Measurements from ENCODE around the gene XDH. TPM values are rescaled to one million over a fixed set of nuclear protein-coding genes. Genes with fewer than 3 reads are reported as not detected.

Gene XDH
- polyA plus RNA-seq, 10 donors = 0.03 to 0.14 TPM; not detected in 8

DNA sequence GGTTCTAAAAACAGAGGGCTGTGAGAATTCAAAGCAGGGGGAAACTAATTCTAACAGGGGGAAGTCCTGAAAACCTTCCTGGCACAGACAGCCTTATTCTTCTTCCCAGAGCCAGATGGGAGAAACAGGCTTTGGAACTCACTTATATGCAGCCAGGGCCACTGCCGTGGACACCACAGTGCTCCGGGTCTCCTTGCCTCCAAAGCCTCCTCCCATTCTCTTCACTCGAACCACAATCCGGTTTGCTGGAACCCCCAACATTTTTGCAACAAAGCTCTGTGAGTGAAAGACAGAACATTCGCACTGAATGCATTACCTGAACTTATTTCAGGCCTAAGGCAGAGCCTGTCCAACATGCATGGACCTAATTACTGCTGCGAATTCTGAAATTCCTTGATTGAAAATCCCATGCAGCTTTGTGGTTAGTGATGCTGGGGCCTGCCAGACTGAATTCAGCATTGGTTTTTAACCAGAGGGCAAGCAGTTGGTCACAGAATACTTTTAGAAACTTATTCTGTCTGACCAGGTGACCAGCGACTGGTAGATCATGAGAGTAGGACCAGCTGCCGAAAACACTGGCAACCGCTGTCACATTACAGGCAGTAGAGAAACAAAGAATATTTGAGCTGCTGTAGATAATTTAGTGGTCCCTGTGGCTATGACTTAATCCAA is 48.6 kb downstream of the XDH start:
- DNase-seq = no peak

DNA sequence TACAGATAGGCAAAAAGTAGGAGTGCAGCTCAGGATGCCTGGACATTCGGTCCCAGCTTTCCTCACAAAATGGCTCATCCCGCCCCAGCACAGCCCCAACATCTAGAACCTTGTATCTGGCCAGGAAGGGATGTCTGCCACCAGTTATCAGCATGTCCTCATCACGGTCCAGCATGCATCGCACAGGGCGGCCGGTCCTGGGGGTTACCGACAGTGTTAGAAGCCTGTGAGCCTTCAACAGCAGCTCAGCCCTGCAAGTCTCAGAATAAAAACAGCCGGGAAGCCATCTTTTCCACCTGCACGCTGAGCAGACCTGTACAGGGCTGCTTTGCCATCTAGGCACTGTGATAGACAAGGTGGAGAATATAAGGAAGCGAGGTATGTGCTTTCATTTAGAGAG is 49.2 kb downstream of the XDH start:
- DNase-seq = no peak

DNA sequence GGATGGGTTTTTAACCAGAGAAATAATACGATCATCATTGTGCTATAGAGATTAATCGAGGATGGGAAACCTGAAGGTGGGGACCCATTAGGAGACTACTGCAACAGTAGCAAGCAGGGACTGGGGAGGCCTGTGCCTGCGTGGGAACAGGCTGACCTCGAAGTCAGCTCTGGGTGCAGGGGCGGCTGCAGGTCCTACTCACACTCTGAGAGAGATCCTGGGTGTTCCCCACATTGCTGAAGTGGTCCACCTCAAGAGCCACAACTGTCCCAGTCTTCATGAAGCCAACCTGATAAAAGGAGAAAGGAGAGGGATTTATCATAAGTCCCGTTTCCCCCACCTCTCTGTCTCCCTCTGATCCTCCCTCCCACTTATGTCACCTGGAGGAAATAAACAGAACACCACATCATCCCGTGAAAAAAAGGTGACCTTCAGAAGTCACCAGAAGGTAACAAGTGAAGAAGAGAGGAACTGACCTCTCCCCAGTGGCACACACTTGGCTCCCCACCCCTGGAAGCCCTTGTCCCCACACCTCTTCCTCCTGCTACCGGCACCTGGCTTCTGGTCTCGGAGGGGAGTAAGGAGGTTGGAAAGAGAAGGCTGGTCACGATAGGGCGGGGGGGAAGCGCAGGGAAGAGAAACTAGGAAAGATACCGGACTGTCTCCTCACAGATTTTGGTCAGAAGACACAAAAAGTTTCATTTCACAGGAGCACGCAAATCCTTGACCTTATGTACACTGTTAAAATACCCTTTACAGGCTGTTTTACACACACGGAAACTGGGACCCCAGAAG is 50.4 kb downstream of the XDH start:
- no peak for DNase-seq

DNA sequence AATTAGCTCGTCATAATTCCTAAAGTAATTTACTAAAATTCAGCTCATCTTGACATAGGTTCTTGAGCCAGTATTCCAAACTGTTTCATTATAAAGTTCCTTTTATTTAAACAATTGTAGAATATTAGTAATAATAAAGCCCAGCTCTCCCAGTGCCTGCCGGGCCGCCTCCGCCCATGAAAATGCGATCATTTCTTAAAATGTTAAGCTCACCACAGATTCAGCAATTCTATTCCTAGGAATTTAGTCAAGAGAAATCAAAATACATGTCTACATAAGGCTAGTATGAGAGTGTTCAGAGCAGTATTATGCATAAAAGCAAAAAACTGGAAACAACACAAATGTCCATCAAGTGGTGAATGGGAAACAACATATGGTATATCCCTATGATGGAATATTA is 52.0 kb downstream of the XDH start:
- no peak for DNase-seq

DNA sequence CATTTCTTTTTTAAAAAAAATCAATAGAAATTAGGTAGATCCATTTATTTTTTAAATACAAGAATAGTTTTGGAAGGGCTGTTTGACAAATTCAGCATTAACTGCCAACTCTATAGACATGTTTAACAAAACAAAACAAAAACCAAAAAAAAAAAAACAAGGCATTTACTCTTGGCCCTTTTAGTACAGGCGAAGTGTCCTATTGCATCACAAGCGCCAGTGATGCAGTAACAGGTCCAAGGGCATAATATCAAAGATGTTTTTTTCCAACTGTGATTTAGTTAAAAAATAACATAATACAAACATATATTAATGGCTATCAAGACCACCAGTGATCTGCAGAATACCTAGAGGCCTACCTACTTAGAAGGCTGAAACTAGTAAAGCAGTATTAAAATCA is 55.3 kb downstream of the XDH start:
- DNase-seq = no peak

DNA sequence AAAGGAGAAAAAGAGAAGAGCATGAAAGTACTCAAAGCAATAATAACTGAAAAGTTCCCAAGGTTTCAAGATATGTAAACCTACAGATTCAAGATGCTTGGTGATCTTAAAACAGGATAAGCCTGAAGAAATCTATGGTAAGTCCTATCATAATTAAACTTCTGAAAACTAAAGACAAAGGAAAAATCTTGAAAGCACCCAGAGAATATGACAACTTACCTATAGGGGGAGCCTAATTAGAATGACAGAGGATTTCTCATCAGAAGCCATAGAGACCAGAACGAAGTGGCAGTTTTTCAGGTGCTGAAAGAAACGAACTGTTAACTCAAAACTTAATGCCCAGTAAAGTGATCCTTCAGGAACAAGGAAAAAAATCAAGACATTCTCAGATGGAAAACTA is 59.7 kb downstream of the XDH start:
- no peak for DNase-seq

DNA sequence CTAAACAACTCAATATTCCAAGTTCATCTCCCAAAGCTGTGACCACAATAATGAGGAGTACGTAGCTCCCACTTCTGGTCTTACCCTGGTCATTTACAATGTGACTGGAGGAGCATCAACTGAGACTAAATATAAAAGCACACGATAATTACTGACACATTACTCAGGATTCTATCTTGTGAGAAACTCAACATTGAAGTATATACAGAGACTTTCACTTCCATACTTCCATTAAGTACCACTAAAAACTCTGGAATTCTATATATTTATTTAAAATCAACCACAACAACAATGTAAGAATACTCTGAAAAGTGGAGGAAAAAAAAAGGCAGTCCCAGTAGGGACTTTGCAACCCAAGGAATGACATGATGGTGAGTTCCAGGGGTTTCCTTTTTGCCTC is 61.4 kb downstream of the XDH start:
- no peak for DNase-seq

DNA sequence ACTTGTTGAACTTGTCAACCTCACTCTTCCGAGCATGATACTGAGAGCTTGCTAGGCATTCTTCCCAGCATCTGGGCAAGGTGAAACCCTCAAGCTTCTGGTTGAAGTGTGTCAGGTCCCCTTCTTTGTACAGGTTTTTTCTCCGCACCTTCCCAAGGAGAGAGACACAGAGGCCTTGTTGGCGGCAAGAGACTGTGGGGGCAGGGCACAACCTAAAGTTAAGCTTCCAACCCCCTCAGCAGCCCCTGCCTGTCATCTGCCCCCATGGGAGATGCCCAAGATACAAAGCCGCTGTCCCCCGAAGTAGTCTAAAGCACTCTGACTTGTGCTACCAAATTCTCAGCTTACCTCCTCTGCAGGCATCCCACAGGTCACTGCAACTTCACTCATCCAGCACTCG is 64.9 kb downstream of the XDH start:
- DNase-seq = no peak

DNA sequence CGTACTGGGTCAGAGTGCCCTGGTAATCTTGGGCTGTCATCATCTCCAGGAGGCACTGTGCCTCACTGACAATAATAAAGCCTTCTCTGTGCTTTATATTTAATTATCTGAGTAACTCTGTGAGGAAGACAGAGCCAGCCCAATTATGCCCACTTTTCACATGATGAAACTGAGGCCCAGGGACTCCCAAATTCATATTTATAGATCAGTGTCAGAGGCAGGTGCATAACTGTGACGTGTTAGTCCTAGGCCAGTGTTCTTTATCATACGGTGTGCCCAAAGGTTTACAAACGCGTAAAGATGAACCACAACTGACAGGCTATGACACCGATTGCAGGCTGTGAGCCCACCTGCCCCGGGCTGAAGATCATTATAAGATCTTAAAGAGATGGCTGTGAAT is 65.4 kb downstream of the XDH start:
- no peak for DNase-seq

DNA sequence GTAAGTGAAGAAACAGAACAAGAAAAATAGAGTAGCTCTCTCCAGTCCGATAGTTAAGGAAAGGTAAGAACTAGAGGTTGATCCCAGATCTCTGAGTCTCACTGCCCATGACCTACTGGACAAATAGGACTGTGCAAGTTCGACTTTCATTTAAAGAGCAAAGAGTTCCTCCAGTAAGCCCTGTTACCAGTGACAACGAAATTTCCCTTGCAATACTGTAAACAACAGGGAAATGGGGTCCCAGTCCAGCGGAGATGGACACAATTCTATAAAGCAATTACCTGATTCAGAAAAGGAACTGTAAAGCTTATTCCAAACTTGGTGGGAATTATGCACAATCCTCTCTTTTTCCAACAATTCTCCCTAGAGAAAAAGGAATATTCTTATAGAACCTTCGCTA is 65.9 kb downstream of the XDH start:
- DNase-seq = peak in 1 of 3 donors; percentile 41

DNA sequence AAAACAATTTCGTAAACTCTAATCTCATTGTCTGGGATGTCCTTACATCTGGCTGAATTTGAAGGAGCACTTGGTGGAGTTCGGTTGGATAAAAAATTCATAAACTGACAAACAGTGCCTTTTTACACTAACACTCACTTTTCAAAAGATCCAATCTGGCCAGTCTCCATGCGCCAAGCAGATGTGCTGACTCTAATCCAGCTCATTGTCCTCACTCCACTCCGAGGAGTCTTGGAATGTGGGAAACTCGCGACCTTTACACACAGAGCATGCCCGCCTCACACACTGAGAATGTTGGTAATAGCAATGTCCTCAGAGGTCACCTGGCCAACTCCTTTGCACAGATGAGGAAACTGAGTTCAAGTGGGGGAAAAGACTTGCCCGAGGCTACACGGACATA is 66.8 kb downstream of the XDH start:
- peak in 2 of 3 donors; percentile 25 to 27 for DNase-seq

DNA sequence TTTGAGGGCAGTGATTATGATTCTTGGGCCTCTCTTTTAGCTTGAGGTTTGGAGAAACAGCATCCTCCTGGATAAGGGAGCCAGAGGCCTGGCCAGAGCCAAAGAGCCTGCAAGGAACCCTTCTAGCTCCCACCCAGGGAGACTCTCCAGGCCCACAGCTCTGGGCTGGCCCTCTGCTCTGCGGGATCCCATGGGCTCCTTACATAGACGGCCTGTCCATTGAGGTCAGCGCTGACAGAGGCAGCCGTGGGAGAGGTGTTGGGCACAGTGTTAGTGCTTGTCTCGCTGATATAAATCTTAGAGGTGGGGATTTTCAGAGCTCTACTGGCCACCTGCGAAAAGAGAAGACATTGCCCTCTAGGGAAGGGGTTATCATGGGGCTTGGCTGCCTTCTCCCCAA is 67.2 kb downstream of the XDH start:
- DNase-seq = peak in 1 of 3 donors; percentile 55

DNA sequence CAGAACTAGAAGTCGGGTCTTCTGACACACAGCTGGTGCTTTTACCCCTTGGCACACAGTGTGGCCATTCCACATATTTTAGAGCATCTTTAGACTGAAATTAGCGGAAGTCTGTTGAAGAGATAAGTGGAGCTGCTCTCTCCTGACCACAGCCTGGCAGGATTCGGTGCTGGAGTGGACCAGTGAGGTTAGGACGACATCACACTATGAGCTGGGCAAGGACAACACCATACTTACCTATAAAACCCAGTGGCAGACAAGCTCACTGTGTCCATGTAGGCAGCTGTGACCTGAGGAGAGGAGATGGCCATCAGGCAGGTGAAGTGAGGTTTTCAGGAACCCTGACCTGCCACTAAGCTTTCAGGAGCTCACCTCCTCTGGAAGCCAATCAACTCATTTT is 70.1 kb downstream of the XDH start:
- DNase-seq = no peak

DNA sequence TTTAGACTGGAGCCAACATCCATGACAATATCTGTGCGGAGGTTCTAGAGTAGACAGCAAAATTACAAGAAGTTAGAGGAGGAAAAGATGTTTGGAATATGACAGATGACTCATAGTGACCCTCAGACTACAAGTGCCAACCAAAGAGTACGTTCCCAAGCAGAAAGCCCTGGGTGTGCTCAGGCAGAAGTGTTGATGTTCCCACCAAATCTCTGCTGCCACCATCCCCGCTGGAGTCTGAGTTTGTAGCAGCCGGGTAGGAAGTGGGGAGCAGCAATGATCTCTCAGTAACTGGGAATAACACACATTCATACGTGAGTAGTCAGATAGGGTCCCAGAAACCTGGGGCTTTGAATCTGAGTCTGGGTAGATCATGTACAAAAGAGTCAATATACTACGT is 73.2 kb downstream of the XDH start:
- DNase-seq = no peak

DNA sequence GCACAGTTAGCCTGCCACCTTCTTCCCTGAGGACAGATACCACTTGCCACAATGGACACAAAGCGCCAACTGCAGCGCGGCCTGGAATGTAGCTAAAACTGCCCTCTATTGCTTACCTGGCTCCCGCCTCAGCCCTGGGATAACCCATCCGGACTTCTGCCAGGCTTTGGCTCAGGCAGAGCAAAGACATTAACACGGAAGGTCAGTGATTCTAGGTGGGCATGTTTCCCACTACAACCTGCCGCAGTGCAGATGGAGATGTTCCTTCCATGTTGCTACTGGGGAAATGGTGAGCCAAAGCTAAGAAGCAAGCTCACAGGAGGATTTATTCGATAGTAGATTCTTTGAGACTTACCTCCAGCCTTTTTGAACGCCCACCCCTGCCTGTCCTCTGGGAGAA is 74.8 kb downstream of the XDH start:
- no peak for DNase-seq

DNA sequence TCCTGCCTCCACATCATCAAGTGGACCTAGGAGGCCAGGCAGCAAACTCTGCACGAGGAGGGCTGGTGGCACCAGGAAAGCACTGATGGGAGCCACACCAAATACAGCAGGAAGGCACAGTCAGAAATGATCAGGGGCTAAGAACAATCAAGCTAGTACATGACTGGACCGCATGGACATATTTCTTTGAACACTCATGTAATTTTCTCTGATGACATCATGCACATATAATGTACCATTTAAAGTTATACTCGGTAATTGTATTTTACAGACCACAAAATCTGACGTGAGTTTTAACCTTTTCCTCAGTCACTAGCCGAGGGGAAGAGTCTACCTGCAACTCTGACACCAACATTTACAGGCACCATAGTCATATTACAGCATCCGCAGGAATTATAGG is 76.7 kb downstream of the XDH start:
- peak in 1 of 3 donors; percentile 74 for DNase-seq

DNA sequence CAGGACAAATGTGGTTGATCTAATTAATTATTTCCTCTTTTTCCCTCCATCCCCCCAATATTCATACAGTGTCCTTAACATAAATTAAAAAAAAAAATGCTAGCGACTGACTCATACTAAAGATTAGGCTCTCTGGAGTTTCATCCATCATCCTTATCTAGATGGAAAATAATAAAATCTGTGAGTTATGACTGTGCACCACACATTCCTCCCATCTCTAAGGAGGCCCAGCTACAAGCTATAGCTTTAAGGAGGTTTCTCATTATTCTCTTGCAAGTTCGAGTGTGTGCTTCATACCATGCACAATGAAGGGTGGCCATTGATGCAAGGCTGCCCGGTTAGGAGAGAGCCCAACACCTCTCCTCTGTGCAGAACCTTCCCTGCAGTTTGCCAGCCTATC is 77.3 kb downstream of the XDH start:
- no peak for DNase-seq

DNA sequence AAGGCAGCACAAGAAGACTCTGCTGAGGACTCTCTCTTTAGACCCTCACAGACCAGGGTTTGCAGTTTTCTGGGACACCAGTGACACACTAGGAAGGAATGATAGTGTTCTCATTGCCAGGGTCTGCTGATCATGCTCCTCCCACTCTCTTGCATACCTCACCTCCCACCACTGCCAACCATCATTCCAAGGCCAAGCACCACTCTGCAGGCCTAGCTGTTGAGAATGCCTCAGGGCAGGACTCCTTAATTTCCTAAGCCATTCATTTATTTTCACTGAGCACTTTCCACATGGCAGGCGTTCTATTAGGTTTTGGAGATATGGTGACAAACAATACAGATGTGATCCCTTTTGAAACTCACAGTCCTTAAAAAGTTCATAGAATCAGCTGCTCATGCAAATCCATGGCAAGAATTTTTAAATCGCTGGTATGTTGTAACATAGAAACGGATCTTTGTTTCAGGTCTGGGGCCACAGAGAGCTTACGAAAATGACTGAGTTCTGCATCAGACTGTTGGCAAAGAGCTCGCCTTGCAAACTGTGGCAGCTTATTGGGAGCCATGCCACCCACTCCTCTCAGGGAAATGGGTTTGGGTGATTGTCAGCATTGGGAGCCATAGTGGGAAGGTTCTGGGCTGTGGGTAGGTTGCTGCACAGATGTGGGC is 78.5 kb downstream of the XDH start:
- DNase-seq = no peak

DNA sequence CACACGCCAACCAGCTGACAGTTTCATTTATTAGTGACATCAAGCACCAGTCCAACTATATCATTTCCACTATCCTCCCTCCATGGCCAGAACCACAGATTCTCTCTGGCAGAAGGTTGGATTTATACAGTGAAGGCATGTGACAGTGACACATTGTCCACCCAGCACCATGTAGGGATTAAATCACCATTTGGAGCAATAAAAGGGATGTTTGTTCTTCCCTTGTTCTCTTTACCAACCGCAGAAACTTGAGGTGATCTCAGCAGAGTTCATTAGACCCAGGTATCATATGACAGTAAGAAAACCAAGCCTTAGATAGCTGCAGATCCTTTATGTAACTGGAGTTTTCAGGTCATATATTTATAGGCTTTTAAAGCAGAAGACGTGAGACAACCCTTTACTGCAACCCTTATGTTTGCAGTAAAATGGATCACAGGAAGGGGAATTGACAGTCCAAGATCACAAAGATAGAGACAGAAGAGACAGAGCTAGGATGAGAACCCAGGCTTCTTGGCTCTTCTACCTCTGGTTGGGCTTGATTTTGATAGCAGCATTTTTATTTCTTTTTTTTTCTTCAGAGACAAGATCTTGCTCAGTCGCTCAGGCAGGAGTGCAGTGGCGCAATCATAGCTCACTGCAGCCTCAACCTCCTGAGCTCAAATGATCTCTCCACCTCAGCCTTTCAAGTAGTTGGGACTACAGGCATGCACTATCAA is 80.1 kb downstream of the XDH start:
- DNase-seq = no peak

DNA sequence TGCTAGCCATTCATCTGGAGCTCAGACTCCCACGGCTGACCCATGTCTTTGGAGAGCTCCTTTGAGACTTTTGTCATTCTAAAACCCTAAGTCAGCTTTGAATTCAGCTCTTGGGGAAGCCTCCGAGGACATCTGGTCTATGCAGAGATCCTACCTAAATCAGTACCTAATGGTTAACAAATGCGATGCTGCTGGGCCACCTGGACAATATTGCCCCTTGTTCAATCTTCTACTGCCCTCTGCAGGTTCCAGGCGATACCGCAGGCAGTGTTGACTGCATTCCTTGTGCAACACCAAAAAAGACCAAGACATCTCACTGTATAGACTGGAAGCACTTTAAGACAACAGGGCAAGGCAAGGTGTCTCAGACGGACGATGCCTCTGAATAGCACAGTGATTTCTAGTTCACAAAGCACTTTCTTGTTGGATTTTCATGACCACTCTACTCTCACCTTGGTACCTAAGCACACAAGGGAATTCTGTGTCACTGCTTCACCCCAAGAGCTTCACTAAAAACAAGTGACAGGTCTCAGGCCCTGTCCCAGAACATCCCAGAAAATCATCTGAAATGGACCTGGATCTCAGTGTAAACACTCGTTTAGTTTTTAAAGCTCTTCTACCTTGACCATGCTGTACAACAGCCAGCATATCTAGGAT is 80.9 kb downstream of the XDH start:
- peak in 2 of 3 donors; percentile 69 to 83 for DNase-seq

DNA sequence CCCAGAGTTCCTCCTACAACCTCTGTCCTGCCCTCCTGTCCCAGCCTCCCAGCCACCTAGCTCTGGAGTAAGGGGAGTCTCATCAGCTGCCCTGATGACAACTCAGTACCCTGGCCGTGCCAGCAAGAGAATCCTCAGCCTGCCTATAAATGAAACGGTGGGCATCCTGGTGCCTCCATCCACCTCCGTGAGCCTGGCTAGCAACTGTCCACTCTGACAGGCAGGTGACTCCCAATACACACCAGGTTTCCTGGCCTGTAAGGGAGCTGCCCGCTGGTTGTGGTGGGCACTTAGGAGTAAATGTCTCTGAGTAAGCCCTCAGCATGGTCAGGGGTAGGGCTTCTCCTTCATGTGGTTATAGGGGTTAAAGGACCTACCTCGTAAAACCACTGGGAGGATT is 81.5 kb downstream of the XDH start:
- DNase-seq = no peak

DNA sequence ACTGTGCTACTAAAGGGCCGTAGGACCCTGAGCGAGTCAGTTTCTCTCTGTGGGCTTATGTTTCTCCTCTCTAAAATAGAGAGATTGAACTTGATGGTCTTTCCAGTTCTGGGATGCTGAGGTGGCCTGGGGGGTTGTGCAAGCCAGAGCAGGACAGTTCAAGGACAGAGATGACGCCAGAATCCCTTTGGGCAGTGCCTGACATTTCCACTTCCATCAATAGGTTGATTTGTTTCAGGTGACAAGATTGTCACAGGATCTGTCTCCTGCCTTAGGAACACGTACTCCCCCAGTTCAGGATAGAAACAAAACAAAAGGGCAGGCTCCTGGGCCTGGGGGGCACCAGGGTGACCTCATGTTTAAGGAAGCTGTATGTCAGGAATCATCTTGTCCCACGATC is 82.0 kb downstream of the XDH start:
- DNase-seq = no peak

Measured in muscle of back (tissue), 11 donors.